GM15510 (cell line): ENCODE data around the gene EPHA6.

Experiments used
- POLR2A ChIP-seq: IDR thresholded peaks from 3 replicates; pipeline ENCODE4 v1.6.1; 2011; ENCODE audit warnings: borderline replicate concordance; ENCODE audit not compliant: insufficient read length; ENCODE audit errors: extremely low read depth

The EPHA6 gene

DNA sequence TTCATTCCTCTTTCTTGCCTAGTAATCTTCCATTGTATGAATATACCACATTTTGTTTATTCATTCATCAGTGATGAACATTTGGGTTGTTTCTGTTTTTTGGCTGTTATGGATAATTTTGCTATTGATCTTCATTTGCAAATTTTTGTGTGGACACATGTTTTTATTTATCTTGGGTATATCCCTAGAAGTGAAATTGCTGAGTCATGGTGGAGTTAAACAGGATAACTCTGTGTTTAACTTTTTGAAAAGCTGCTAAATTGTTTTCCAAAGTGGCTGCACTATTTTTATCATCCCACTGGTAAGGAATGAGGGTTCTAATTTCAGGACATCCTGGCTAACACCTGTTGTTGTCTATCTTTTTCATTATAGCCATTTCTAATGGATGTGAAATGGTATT, 875.6 kb downstream of the EPHA6 start:
- no peak for TF ChIP-seq POLR2A

- TF ChIP-seq POLR2A: no peak
Observed at GRCh38 chr3:97691354-97691753, 877.0 kb downstream of the EPHA6 start.

GRCh38 chr3:97692389-97692788, 878.0 kb downstream of the EPHA6 start:
- TF ChIP-seq POLR2A: no peak

DNA sequence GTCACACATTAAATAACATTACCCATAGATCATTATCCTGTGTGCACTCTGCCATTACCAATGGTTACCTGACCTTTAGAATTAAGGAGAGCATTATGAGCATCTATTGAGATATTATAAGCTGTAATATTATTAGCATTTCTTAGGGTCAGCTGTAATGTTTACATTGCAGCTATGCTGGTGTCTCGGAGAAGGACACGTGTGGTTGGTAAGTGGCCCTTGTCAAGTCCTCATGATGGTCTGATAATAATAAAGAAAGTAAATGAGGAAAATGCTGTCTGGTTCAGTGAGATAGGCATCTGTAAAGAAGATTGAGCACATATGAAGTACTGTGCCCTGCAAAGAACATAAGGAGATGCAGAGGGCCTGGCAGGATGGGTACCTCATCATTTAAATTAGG, 878.4 kb downstream of the EPHA6 start:
- no peak for TF ChIP-seq POLR2A

GRCh38 chr3:97694876-97695275, 880.5 kb downstream of the EPHA6 start:
- no peak for TF ChIP-seq POLR2A

GRCh38 chr3:97698691-97699090, 884.3 kb downstream of the EPHA6 start:
- TF ChIP-seq POLR2A: no peak

DNA sequence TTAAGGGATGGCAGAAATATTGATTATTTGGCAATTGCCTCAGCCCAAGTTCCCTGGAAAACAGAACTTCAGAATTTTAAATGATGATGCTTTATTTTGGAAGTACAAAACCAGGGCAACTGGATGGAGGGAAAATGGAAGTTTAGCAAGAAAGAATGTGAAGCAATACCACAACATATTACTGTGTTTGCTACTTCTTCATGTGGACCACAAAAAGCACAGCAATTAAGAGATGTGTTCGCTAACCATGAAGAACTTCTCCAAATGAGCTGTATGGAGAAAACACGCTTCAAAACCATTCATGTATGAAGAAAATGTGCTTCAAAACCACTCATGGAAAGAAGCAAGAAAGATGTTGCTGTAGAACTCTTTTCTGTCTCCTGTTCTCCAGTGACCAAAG, 885.5 kb downstream of the EPHA6 start:
- TF ChIP-seq POLR2A: no peak

DNA sequence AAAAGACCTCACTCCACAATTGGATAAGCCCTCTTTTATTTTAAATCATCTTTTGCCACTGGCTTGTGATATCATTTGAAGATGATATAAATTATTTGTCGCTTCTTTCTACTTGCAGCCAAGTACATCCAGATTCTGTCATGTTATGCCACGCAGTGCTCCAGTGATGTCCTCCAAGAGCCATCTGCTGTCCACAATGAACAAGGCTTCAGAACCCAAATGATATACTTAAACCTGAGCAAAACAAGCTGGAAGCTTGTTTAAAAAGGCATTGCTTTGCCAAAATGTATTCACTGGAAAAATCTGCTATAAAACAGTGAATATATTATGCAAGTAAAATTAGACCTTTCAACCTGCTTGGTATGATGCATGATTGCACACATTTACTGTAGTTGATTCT, 891.4 kb downstream of the EPHA6 start:
- TF ChIP-seq POLR2A: no peak

GRCh38 chr3:97706226-97706625, 891.8 kb downstream of the EPHA6 start:
- TF ChIP-seq POLR2A: no peak

DNA sequence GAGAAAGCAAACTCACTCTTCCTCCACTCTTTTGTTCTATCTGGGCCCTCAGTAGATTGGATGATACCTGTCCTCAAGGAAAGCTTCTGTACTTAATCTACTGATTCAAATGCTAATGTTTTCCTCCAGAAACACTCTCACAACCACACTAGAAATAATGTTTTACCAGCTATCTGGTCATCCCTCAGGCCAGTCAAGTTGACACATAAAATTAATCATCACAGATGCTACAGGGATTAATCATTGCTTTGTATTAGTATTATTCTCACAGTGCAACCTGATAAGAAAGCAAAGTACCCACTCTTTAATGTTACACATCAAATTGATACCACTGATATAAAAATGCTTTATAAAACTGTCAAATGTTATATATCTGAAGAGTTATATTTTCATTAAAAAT, 897.3 kb downstream of the EPHA6 start:
- TF ChIP-seq POLR2A: no peak

- no peak for TF ChIP-seq POLR2A
Observed at GRCh38 chr3:97712919-97713318, 898.5 kb downstream of the EPHA6 start.

DNA sequence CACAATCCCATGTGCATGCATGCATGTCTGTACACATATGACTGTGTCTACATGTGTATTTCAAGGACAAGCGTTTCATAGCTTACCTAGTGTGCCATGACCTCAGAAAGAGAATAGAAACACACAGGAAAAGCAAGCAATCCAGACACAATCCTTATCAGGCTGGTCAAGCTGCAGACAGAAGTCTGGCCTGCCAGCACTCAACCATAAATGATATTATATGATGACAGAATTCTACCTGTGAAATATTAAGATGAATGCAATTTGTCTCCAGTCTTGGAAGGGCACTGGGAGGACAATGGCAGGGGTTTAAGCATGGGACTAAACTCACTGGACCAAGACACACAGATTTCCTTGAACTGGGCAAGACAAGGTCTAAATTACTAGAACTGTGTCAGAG, 899.2 kb downstream of the EPHA6 start:
- no peak for TF ChIP-seq POLR2A

DNA sequence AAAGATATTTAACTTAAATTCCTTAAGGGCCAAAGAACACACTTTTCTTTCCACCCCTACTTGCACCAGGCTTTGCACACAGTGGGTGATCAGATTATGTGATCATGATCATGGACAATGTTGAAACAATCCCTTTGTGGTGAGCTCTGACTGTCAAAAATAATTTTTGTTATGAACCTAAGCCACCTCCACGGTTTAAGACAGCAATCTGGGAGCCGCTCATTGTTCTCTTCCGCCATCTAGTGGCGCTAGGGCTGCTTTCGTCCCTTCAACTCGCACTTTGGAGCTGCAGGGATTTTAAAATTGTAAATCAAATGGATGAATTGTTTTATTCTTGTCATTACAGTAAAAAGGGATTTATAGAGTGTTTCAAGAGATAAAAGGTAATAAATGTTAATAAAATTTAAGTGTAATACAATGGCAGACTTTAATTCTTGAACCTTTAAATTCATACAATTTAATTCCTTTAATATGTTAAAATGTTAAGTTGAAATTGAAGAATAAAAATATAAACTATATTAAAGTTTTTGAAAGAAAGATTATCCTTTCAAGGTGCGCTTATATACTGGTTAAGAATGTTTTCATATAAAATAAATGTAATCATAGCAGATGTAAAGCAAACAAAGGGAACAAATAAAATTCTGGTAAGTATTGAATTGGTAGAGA, 904.9 kb downstream of the EPHA6 start:
- TF ChIP-seq POLR2A: no peak

DNA sequence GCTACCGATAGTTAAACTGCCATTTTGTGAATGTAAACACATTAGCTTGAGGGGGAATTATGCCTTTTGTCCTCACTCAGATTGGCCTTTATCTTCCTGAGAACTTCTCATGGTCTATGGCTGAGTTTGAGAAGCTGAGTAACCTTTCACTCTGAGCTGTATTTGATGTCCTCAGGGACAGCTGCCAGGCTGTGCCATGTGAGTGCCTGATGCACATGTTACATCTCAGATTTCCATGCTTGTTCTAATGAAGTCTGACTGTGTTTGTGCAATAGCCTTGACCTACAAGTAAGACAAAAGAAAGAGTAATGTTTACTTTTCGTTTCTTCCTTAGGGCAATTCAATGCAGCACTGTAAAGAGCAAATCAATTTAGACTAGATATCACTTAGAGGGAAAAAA, 906.0 kb downstream of the EPHA6 start:
- TF ChIP-seq POLR2A: no peak

GRCh38 chr3:97721446-97721845, 907.1 kb downstream of the EPHA6 start:
- no peak for TF ChIP-seq POLR2A

DNA sequence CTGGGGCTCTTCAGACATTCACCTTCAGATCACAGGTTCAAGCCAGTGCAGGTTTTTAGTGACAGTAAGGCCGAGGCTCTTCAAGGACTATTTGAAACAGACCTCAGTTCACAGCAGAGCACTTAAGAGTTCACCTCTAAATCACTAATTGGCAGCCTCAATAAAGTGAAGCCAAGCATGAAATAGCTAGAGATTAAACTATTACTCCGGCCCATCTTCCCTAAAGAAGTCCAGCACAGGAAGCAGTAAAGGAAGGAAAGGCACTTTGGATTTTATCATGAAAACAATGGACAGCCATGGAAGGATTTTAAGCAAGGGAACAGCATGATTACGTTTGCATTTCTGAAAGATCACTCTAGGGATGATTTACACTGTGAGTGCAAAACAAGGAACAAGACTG, 922.5 kb downstream of the EPHA6 start:
- TF ChIP-seq POLR2A: no peak

GRCh38 chr3:97738761-97739160, 924.4 kb downstream of the EPHA6 start:
- TF ChIP-seq POLR2A: no peak
